K562 (cell line): ENCODE results near the gene ANKRD34A. TPM values are rescaled to one million over a fixed set of nuclear protein-coding genes. Genes with fewer than 3 reads are reported as not detected.

Experiments
- BCL6 ChIP-seq: fragments of 250-450 bp; sonication (Bioruptor Pico); IDR thresholded peaks from 2 replicates; pipeline ENCODE4 v1.4.0; 2020
- CSDE1 ChIP-seq, 2 experiments: fragments of 450-650 bp; IDR thresholded peaks; 2 replicates each; pipeline ENCODE4 v1.6.1; 2016; ENCODE audit warnings: mild to moderate bottlenecking in 1 of 2
- ETV6 ChIP-seq, 3 experiments: fragments of 150-350 bp in 1 of 3; sonication (generic) in 1 of 3; formaldehyde crosslinking in 1 of 3; IDR thresholded peaks; 2 replicates each; pipeline versions ENCODE4 v1.6.1 to v1.8.0; 2014 to 2022; ENCODE audit warnings: borderline replicate concordance in 2 of 3, low read depth in 2 of 3, antibody characterized with exemption in 1 of 3, low read length in 1 of 3, mild to moderate bottlenecking in 1 of 3, missing genetic modification reagents in 1 of 3
- FOS ChIP-seq: IDR thresholded peaks from 3 replicates; pipeline ENCODE4 v1.6.1; 2011; ENCODE audit not compliant: insufficient read length; ENCODE audit errors: extremely low read depth
- GABPB2 ChIP-seq: fragments of 250-450 bp; sonication (Bioruptor Pico); conservative IDR thresholded peaks from 2 replicates; pipeline ENCODE4 v1.5.1; 2021; ENCODE audit warnings: mild to moderate bottlenecking
- HNRNPLL ChIP-seq: fragments of 200-400 bp; formaldehyde crosslinking; IDR thresholded peaks from 2 replicates; pipeline ENCODE4 v1.6.1; 2017; ENCODE audit warnings: low read length, low read depth, mild to moderate bottlenecking; ENCODE audit not compliant: poor library complexity, severe bottlenecking
- HNRNPUL1 ChIP-seq: fragments of 200-400 bp; formaldehyde crosslinking; IDR thresholded peaks from 2 replicates; pipeline ENCODE4 v1.6.1; 2017; ENCODE audit warnings: low read length
- HOXB6 ChIP-seq: fragments of 250-450 bp; sonication (Bioruptor Pico); IDR thresholded peaks from 2 replicates; pipeline ENCODE4 v1.5.1; 2022; ENCODE audit warnings: mild to moderate bottlenecking, borderline replicate concordance
- KLF6 ChIP-seq: fragments of 250-450 bp; sonication (Bioruptor Pico); IDR thresholded peaks from 2 replicates; pipeline ENCODE4 v1.4.0; 2020; ENCODE audit warnings: mild to moderate bottlenecking, moderate library complexity, borderline replicate concordance
- PHB ChIP-seq: fragments of 250-450 bp; sonication (Bioruptor Pico); IDR thresholded peaks from 2 replicates; pipeline ENCODE4 v1.5.0; 2021
- POLR2A ChIP-seq: fragments of 450-650 bp; conservative IDR thresholded peaks from 2 replicates; pipeline ENCODE4 v1.6.1; 2016
- PURB ChIP-seq: sonication (generic); formaldehyde crosslinking; IDR thresholded peaks from 2 replicates; pipeline ENCODE4 v1.9.0; 2021; ENCODE audit warnings: low read depth, mild to moderate bottlenecking, missing genetic modification reagents
- RBBP5 ChIP-seq: fragments of 200-600 bp; sonication (generic); IDR thresholded peaks from 2 replicates; pipeline ENCODE4 v1.6.1; 2012; ENCODE audit warnings: borderline replicate concordance, mild to moderate bottlenecking, low read length, control low read depth, inconsistent platforms; ENCODE audit not compliant: insufficient read depth, poor library complexity, severe bottlenecking
- TAF9B ChIP-seq: fragments of 450-650 bp; IDR thresholded peaks from 2 replicates; pipeline ENCODE4 v1.6.1; 2018; ENCODE audit warnings: mild to moderate bottlenecking; ENCODE audit not compliant: partially characterized antibody
- TOE1 ChIP-seq, 2 experiments: fragments of 450-650 bp in 1 of 2; sonication (generic) in 1 of 2; formaldehyde crosslinking in 1 of 2; IDR thresholded peaks; 2 replicates each; pipeline versions ENCODE4 v1.7.1 to v1.8.0; 2016 to 2022; ENCODE audit warnings: borderline replicate concordance in 2 of 2, mild to moderate bottlenecking in 2 of 2, antibody characterized with exemption in 1 of 2, inconsistent platforms in 1 of 2, low read depth in 1 of 2, missing genetic modification reagents in 1 of 2, moderate library complexity in 1 of 2
- TRIM24 ChIP-seq, 2 experiments: fragments of 450-650 bp; IDR thresholded peaks; 2 replicates each; pipeline ENCODE4 v1.6.1; 2016
- ZNF696 ChIP-seq: fragments of 250-450 bp; sonication (Bioruptor Pico); conservative IDR thresholded peaks from 2 replicates; pipeline ENCODE4 v1.4.0; 2020; ENCODE audit warnings: mild to moderate bottlenecking, moderate library complexity
- ZNF77 ChIP-seq: fragments of 250-450 bp; sonication (Bioruptor Pico); IDR thresholded peaks from 2 replicates; pipeline ENCODE4 v1.5.0; 2020
- ZNF79 ChIP-seq: fragments of 250-450 bp; sonication (Bioruptor Pico); IDR thresholded peaks from 2 replicates; pipeline ENCODE4 v1.4.0; 2020; ENCODE audit warnings: low read depth, mild to moderate bottlenecking, moderate library complexity
- polyA plus RNA-seq, 8 experiments: library from polyadenylated mRNA; depleted of rRNA in 4 of 8; stranded (reverse) in 5 of 8; unstranded in 3 of 8; fragments of >200 nt; fragmentation: Nextera tagmentation in 2 of 8; fragmentation: Illumina TruSeq in 1 of 8; extraction: Ambion mirVana in 2 of 8; extraction: Trizol in 1 of 8; gene quantifications; 2 replicates each; pipeline versions ENCODE4 v1.2.1 to v1.2.3, GENCODE V29; 2011 to 2014; ENCODE audit warnings: inconsistent platforms in 1 of 8, missing spikeins in 1 of 8
- total RNA-seq, 7 experiments: library from RNA; depleted of rRNA in 6 of 7; stranded (reverse); fragments of >200 nt in 6 of 7; fragmentation: Illumina TruSeq in 2 of 7; extraction: Trizol in 2 of 7; gene quantifications; 2 replicates each; pipeline versions ENCODE4 v1.2.1 to v1.2.3, GENCODE V29; 2011 to 2021; ENCODE audit warnings: low replicate concordance in 1 of 7
- TF ChIP-seq, protein P1 (sequence below): fragments of 450-650 bp; IDR thresholded peaks from 2 replicates; pipeline ENCODE4 v1.6.1; 2017; ENCODE audit warnings: antibody characterized with exemption
- TF ChIP-seq, protein P2 (sequence below): sonication (generic); formaldehyde crosslinking; IDR thresholded peaks from 2 replicates; pipeline ENCODE4 v1.8.0; 2023; ENCODE audit warnings: missing genetic modification reagents, mild to moderate bottlenecking, borderline replicate concordance

The ANKRD34A gene
- total and polyA plus RNA-seq, 9 of the 15 experiments (the other 6 are each of a cell fraction or from before 2014, with no cell fraction given): 0.06 to 1.6 (median 0.43) TPM

- TF ChIP-seq ZNF77 (CRISPR knock-in tag) (peak; percentile 96), PHB (CRISPR knock-in tag) (peak; percentile 99), GABPB2 (CRISPR knock-in tag) (peak; percentile 99), ZNF79 (CRISPR knock-in tag) (0 out of 2 replicates have a peak, but pooled peaks have one; percentile 4), TOE1 (IDR thresholded peaks at IDR 0.05; ENCODE audit: borderline replicate concordance) (no peak; the same call in none of the 2 replicates), TOE1 (CRISPR knock-in tag; IDR thresholded peaks at IDR 0.05; ENCODE audit: borderline replicate concordance, low read depth) (no peak), HNRNPUL1 (no peak), POLR2A (peak; percentile 96), TRIM24 (IDR thresholded peaks at IDR 0.05) (peak in 1 of 2 experiments; percentile 21; a peak in 1 of 4 replicates), HOXB6 (CRISPR knock-in tag) (peak; percentile 98), KLF6 (CRISPR knock-in tag) (no peak), TAF9B (no peak), PURB (CRISPR knock-in tag) (no peak), ETV6 (IDR thresholded peaks at IDR 0.05; ENCODE audit: borderline replicate concordance in 1 of 2, low read depth in 2 of 2, low read length in 1 of 2) (peak in 1 of 2 experiments; percentile 48; a peak in 1 of 4 replicates), ETV6 (CRISPR knock-in tag; IDR thresholded peaks at IDR 0.05; ENCODE audit: borderline replicate concordance) (no peak), FOS (no peak), RBBP5 (no peak), BCL6 (CRISPR knock-in tag) (peak; percentile 83), CSDE1 (IDR thresholded peaks at IDR 0.05) (no peak), ZNF696 (CRISPR knock-in tag) (peak; percentile 88), HNRNPLL (no peak)
- TF ChIP-seq, protein P1, sequence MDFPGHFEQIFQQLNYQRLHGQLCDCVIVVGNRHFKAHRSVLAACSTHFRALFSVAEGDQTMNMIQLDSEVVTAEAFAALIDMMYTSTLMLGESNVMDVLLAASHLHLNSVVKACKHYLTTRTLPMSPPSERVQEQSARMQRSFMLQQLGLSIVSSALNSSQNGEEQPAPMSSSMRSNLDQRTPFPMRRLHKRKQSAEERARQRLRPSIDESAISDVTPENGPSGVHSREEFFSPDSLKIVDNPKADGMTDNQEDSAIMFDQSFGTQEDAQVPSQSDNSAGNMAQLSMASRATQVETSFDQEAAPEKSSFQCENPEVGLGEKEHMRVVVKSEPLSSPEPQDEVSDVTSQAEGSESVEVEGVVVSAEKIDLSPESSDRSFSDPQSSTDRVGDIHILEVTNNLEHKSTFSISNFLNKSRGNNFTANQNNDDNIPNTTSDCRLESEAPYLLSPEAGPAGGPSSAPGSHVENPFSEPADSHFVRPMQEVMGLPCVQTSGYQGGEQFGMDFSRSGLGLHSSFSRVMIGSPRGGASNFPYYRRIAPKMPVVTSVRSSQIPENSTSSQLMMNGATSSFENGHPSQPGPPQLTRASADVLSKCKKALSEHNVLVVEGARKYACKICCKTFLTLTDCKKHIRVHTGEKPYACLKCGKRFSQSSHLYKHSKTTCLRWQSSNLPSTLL: no peak
- TF ChIP-seq, protein P2, sequence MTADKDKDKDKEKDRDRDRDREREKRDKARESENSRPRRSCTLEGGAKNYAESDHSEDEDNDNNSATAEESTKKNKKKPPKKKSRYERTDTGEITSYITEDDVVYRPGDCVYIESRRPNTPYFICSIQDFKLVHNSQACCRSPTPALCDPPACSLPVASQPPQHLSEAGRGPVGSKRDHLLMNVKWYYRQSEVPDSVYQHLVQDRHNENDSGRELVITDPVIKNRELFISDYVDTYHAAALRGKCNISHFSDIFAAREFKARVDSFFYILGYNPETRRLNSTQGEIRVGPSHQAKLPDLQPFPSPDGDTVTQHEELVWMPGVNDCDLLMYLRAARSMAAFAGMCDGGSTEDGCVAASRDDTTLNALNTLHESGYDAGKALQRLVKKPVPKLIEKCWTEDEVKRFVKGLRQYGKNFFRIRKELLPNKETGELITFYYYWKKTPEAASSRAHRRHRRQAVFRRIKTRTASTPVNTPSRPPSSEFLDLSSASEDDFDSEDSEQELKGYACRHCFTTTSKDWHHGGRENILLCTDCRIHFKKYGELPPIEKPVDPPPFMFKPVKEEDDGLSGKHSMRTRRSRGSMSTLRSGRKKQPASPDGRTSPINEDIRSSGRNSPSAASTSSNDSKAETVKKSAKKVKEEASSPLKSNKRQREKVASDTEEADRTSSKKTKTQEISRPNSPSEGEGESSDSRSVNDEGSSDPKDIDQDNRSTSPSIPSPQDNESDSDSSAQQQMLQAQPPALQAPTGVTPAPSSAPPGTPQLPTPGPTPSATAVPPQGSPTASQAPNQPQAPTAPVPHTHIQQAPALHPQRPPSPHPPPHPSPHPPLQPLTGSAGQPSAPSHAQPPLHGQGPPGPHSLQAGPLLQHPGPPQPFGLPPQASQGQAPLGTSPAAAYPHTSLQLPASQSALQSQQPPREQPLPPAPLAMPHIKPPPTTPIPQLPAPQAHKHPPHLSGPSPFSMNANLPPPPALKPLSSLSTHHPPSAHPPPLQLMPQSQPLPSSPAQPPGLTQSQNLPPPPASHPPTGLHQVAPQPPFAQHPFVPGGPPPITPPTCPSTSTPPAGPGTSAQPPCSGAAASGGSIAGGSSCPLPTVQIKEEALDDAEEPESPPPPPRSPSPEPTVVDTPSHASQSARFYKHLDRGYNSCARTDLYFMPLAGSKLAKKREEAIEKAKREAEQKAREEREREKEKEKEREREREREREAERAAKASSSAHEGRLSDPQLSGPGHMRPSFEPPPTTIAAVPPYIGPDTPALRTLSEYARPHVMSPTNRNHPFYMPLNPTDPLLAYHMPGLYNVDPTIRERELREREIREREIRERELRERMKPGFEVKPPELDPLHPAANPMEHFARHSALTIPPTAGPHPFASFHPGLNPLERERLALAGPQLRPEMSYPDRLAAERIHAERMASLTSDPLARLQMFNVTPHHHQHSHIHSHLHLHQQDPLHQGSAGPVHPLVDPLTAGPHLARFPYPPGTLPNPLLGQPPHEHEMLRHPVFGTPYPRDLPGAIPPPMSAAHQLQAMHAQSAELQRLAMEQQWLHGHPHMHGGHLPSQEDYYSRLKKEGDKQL (CRISPR knock-in tag): no peak
These were observed 27.5 kb upstream of the ANKRD34A start (continued) for GRCh38 chr1:145991735-145992412.
